ENCODE measurements around the gene PNP. TPM values are rescaled to one million over a fixed set of nuclear protein-coding genes. Genes with fewer than 3 reads are reported as not detected.

Gene PNP
- total RNA-seq: 10 to 100 TPM; 18.9 to 62.1 (median 32.7) TPM

DNA sequence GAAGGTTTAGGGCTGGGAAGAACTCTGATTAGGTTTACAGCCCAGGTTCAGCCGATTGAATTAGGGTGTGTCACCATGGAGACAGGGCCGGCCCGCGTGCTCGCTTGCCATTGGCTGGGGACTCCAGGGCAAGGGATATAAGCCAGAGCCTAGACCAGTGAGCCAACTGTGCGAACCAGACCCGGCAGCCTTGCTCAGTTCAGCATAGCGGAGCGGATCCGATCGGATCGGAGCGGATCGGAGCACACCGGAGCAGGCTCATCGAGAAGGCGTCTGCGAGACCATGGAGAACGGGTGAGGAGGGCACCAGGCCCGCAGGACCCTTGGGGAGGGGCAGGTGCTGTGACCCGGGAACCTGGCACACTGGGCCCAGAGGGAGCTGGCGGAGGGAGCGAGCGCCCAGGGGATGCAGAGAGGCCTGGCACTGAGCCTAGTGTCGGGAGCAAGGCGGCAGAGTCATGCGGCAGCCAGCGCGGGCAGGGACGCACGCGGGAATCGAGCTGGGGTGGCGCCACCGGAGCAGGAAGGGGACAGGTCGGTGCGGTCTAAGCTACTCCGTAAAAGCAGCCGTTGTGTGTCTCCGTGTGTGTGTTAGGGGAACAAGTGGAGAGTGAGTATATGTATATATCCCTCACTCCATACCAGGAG, at the start of gene PNP:
Gene PNP (plus strand): TSS at position 165 of the 648 bp plus-strand sequence. CDS start 119 bp downstream, at position 284.
- peak within 1 kb of the TSS; percentile 90 to 97 (median 92) for H3K27ac ChIP-seq
- H3K36me3 ChIP-seq: peaks cover 0 to 10% (median 3%) of the 10 kb centered on the region in 4 donors
- peaks cover 0 to 27% (median 9%) of the 10 kb centered on the region in 4 donors for H3K4me1 ChIP-seq
- TF ChIP-seq POLR2A (IDR thresholded peaks at IDR 0.05) (peak; percentile 99), EP300 (IDR thresholded peaks at IDR 0.05; ENCODE audit: low read depth) (no peak), POLR2AphosphoS5 (IDR thresholded peaks at IDR 0.05) (peak; percentile 100)
- TF ChIP-seq, protein P1, sequence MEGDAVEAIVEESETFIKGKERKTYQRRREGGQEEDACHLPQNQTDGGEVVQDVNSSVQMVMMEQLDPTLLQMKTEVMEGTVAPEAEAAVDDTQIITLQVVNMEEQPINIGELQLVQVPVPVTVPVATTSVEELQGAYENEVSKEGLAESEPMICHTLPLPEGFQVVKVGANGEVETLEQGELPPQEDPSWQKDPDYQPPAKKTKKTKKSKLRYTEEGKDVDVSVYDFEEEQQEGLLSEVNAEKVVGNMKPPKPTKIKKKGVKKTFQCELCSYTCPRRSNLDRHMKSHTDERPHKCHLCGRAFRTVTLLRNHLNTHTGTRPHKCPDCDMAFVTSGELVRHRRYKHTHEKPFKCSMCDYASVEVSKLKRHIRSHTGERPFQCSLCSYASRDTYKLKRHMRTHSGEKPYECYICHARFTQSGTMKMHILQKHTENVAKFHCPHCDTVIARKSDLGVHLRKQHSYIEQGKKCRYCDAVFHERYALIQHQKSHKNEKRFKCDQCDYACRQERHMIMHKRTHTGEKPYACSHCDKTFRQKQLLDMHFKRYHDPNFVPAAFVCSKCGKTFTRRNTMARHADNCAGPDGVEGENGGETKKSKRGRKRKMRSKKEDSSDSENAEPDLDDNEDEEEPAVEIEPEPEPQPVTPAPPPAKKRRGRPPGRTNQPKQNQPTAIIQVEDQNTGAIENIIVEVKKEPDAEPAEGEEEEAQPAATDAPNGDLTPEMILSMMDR (IDR thresholded peaks at IDR 0.05): no peak
- intact Hi-C loops (cut with DNase I; ENCODE audit: low total_unique reads): loop anchor here (10.0 kb wide), 2 partner anchors 125 to 145 kb away; partner anchors contain the start of gene PARP2
- peak; percentile 97 for DNase-seq
- 0 to 1% methylated on average over 10 to 39 of the region's 40 CpGs for WGBS, 2 donors (ENCODE audit: low coverage in 1 of 2)
- peak within 1 kb of the TSS; percentile 61 to 92 (median 65) for H3K4me3 ChIP-seq
- no peaks in the 10 kb centered on the region for H3K9me3 ChIP-seq
- H3K27me3 ChIP-seq: no peaks in the 10 kb centered on the region
- in situ Hi-C loops (cut with MboI; ENCODE audit: low pct_ligation_motif_present in 1 of 4, low pct_unique_long_range_greater_than_20kb in 1 of 4, low sequenced_read_pairs in 3 of 4): loop anchor here in 2 of 4 donors (10.0 to 25.0 kb wide), 4 partner anchors 55 to 218 kb away; partner anchors contain the start of genes CCNB1IP1 (in 2 of the 2), PARP2 (in 2 of the 2), ANG (in 1 of the 2) and RNASE4 (in 1 of the 2)

DNA sequence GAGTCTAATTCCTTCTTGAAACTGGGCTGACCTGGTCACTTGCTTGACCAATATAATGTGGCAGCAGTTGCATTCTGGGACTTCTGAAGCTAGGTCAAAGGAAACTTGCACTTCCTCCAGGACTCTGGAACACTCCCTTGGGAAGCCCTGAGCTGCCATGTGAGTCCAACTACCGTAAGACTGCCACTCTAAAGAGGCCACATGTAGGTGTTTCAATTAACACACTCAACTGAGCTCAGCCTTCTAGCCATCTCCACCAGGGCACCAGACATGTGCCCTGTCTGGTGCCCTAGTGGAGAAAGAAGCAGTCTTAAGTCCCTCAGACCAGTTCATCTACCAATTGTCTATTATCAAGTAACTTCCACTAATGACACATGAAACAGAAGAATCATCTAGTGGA, 49.8 kb upstream of the PNP start:
- in situ Hi-C loops (cut with MboI; ENCODE audit: low pct_ligation_motif_present in 1 of 4, low pct_unique_long_range_greater_than_20kb in 1 of 4, low sequenced_read_pairs in 3 of 4) (loop anchor here in 2 of 4 donors (10.0 to 25.0 kb wide), 2 partner anchors 45 to 193 kb away; partner anchors contain the start of genes PIP4P1 (in 1 of the 2) and PNP (in 1 of the 2)), intact Hi-C loops (cut with DNase I; ENCODE audit: low total_unique reads) (no loop called here)
- DNase-seq: no peak
- H3K9me3 ChIP-seq: no peaks in the 10 kb centered on the region
- H3K36me3 ChIP-seq: no peaks in the 10 kb centered on the region
- peaks cover 0 to 55% (median 33%) of the 10 kb centered on the region in 4 donors for H3K4me1 ChIP-seq
- TF ChIP-seq EP300 (IDR thresholded peaks at IDR 0.05; ENCODE audit: low read depth) (no peak), POLR2AphosphoS5 (IDR thresholded peaks at IDR 0.05) (no peak), POLR2A (IDR thresholded peaks at IDR 0.05) (no peak)
- TF ChIP-seq, protein P1 (IDR thresholded peaks at IDR 0.05): peak in 1 of 5 experiments; percentile 12
- H3K4me3 ChIP-seq: no peak overlapping the region
- no peaks in the 10 kb centered on the region for H3K27me3 ChIP-seq
- WGBS, 2 donors (ENCODE audit: low coverage in 1 of 2): 64% methylated on average over 1 of the region's 1 CpG; no CpG with 5 or more reads in 1 of the 2 donors
- H3K27ac ChIP-seq: peak overlapping the region; percentile 83 to 99 (median 89)

DNA sequence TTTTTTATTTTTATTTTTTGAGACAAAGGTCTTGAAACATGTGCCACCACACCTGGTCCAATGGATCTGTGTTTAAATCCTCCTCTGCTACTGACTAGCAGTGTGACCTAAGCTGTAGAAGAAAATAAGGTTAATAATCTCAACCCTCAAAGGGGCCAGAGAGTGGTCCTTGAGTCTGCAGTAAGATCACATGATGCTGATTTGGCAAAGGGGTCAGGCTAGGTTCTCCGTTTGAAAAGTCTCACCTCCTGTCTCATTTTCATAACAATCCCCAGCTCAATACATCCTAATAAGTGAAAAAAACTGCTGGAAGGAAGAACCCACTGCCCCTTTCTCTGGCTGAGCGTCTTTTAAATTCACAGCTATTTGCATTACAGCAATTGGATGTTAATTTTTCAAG, 47.9 kb upstream of the PNP start:
- H3K4me1 ChIP-seq: peaks cover 0 to 38% (median 25%) of the 10 kb centered on the region in 4 donors
- WGBS, 2 donors (ENCODE audit: low coverage in 1 of 2): 43 to 54% methylated on average over 2 of the region's 2 CpGs
- DNase-seq: no peak
- H3K27ac ChIP-seq: no peak overlapping the region
- intact Hi-C loops (cut with DNase I; ENCODE audit: low total_unique reads) (no loop called here), in situ Hi-C loops (cut with MboI; ENCODE audit: low pct_ligation_motif_present in 1 of 4, low pct_unique_long_range_greater_than_20kb in 1 of 4, low sequenced_read_pairs in 3 of 4) (loop anchor here in 1 of 4 donors (25.0 kb wide), 1 partner anchor 191 kb away; no protein-coding TSS in a partner anchor)
- no peak overlapping the region for H3K4me3 ChIP-seq
- H3K9me3 ChIP-seq: no peaks in the 10 kb centered on the region
- TF ChIP-seq, protein P1 (IDR thresholded peaks at IDR 0.05): no peak
- TF ChIP-seq EP300 (IDR thresholded peaks at IDR 0.05; ENCODE audit: low read depth) (no peak), POLR2AphosphoS5 (IDR thresholded peaks at IDR 0.05) (no peak), POLR2A (IDR thresholded peaks at IDR 0.05) (no peak)
- no peaks in the 10 kb centered on the region for H3K36me3 ChIP-seq
- H3K27me3 ChIP-seq: no peaks in the 10 kb centered on the region

DNA sequence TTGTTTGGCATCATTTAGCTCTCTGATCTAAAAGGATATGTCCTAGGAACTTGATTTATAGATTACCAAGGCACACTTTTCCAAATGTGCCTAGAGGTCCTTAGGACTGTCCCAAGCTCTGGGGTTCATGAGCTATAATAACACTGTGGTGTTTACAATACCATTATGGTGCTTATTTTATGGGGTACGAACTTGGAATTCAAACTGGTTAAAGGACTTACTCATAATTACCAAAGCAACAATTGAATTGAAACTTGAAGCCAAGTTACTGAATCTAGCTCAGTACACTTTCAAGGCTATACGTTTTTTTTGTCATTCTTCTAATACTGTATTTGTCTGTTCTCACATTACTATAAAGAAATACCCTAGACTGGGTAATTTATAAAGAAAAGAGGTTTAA, 46.3 kb upstream of the PNP start:
- no peaks in the 10 kb centered on the region for H3K36me3 ChIP-seq
- intact Hi-C loops (cut with DNase I; ENCODE audit: low total_unique reads) (no loop called here), in situ Hi-C loops (cut with MboI; ENCODE audit: low pct_ligation_motif_present in 1 of 4, low pct_unique_long_range_greater_than_20kb in 1 of 4, low sequenced_read_pairs in 3 of 4) (loop anchor here in 1 of 4 donors (25.0 kb wide), 1 partner anchor 189 kb away; no protein-coding TSS in a partner anchor)
- no peak for TF ChIP-seq POLR2A (IDR thresholded peaks at IDR 0.05)
- no peak for TF ChIP-seq POLR2AphosphoS5 (IDR thresholded peaks at IDR 0.05)
- TF ChIP-seq, protein P1 (IDR thresholded peaks at IDR 0.05): no peak
- no peak for TF ChIP-seq EP300 (IDR thresholded peaks at IDR 0.05; ENCODE audit: low read depth)
- WGBS, 2 donors (ENCODE audit: low coverage in 1 of 2): 10 to 45% methylated on average over 2 of the region's 2 CpGs
- peaks cover 0 to 37% (median 24%) of the 10 kb centered on the region in 4 donors for H3K4me1 ChIP-seq
- H3K27ac ChIP-seq: no peak overlapping the region
- no peak for DNase-seq
- H3K4me3 ChIP-seq: no peak overlapping the region
- H3K9me3 ChIP-seq: no peaks in the 10 kb centered on the region
- no peaks in the 10 kb centered on the region for H3K27me3 ChIP-seq

All from transverse colon (tissue), 4 donors.